GM18526 (cell line): ENCODE results near the gene PRPF19.

Experiments
- POLR2A ChIP-seq: IDR thresholded peaks from 3 replicates; pipeline ENCODE4 v1.6.1; 2011; ENCODE audit not compliant: insufficient read length; ENCODE audit errors: extremely low read depth

PRPF19 gene

GRCh38 chr11:60867871-60868681 lies 38.3 kb downstream of the PRPF19 start:
- TF ChIP-seq POLR2A = no peak

DNA sequence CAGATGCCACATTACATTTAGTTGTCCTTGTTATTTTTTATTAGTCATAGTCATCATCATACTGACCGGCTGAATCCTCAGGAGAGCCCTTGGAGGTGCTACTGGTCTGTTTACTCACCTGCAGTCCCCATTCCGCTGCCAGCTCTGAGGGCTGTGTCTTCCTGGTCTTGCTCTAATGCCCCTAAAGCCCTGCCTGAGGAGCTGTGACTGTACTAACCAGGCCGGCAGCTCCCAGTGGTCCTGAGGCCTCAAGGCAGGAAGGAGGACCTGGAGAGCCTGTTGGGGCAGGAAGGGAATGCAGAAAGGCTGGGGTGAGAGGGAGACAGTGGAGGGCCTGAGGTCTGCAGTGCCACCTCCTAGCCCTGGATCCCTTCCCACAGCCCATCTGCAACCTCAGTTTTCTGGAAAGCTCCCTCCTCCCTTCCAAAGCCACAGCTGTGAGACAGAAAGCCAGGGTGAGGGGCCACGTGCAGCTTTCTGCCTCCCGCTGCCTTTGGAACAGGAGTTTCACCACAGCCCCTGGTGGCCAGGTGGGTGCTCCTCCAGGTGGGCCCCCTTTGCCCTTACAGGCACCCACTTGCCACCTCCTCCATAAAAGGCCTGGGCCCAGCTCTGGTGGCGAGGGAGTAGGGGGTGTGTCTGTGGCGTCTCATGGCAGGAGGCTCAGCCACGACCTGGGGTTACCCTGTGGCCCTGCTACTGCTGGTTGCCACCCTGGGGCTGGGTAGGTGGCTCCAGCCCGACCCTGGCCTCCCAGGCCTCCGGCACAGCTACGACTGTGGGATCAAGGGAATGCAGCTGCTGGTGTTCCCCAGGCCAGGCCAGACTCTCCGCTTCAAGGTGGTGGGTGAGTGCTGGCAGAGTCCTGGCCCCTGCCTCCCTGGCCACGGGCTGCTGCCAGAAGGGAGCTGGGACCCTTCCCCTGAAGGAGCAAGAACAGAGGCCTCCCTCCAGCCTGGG lies 39.2 kb downstream of the PRPF19 start, which contains the start of gene ZP1:
Gene ZP1 (plus strand): TSS at position 632 of the 960 bp plus-strand sequence. CDS start 20 bp downstream, at position 652.
- no peak for TF ChIP-seq POLR2A

DNA sequence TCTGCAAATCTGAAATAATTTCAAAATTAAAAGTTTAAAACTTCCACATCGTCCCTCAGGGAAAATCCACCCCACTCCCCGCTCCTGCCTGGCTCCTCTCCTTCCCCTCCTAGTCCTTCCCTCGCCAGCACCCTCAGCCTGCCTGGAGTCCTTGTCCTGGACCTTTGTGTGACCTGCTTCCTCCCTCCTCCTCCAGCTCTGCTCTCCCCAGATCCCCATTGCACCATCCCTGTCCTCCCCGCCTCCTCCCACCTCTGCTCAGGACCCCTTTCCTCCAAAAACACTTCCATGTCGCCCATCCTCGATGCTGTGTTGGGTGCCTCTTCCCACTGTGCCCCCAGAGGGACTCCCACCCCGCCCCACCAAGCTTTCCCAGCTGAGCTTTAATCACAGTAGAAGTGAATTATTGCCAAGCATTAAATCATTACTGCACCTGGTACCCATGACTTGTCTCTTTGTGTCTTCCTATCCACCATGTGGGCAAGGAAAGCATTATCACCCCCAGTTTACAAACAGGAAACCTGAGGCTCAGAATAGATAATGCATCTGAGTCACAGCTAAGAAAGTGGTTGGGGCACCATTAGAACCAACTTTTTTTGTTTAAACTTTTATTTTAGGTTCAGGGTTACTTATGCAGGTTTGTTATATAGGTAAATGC lies 41.4 kb downstream of the PRPF19 start:
- TF ChIP-seq POLR2A = no peak

GRCh38 chr11:60863550-60864521 lies 42.5 kb downstream of the PRPF19 start:
- no peak for TF ChIP-seq POLR2A

DNA sequence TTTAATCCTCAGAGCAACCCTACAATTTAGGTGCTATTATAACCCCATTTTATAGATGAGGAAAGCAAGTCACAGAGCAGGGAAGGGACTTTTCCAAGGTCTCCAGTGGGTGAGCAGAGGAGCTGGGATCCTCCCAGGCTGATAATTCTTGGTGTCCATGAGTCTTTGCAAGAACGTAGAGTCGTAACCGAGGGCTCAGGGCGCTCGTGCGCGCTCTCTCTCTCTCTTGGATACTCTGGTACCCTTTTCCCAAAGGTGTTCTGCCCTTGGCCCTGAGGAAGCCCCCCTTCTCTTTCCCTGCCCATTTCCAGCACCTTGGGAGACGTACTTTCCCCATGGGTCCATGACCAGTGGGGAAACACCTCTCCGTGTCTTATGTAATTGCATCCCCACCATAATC lies 44.2 kb downstream of the PRPF19 start:
- TF ChIP-seq POLR2A = no peak

DNA sequence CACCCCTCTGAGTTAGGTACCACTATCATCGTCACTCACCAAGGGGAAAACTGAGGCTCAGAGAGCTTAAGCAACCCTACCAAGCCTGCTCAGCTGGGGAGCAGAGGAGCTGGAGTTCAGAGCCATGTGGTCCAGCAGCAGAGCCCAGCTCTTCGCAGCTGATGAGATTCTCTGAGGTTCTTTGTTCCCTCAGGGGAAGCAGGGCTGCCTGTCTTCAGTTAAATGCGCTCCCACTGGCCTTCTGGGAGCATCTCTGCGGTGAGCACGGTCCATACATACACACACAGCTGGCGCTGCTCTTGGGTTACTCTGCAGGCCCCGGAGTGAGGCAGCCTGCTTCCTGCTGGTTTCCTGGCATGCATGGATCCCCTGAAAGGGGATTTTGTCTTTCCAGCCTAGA lies 45.4 kb downstream of the PRPF19 start:
- TF ChIP-seq POLR2A = no peak

GRCh38 chr11:60859616-60860250 lies 46.7 kb downstream of the PRPF19 start:
- no peak for TF ChIP-seq POLR2A

DNA sequence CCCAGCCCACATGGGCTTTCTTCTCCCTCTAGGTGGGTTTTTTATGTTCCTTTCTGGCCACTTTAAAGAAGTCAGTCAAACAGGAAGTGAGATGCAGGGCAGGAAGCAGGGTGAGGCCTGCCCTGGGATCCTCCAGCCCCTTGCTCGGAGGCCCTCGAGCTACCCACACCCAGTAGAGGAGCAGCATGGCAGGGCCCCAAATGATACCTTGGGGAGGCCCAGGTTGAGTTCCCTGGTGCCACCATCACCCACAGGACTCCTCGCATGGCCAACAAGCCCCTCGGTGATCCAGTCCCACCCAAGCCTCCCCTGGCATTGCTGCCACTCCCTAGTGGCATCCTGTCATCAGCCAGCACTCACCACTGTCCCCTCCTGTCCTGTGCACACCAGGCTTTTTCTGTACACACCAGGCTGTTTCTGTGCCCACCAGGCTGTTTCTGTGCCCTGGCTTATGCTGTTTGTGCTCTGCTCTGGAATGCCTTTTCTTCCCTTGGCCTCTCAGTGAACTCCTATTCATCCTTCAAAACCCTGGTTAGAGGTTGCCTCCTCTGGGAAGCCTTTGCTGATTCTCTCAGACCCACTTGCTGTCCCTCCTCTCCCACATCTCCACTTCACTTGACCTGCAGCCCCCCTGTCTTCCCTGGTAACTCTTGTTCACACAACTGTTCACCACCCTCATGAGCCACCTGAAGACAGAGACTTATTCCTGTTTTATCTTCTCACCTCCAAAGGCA lies 47.5 kb downstream of the PRPF19 start:
- TF ChIP-seq POLR2A = no peak

- no peak for TF ChIP-seq POLR2A
These were observed 48.1 kb downstream of the PRPF19 start for GRCh38 chr11:60858236-60858635.

- TF ChIP-seq POLR2A = no peak
These were observed 48.8 kb downstream of the PRPF19 start for GRCh38 chr11:60857378-60858232.

GRCh38 chr11:60855726-60856633 lies 50.4 kb downstream of the PRPF19 start, which contains the start of gene PTGDR2:
TSS of gene PTGDR2 (minus strand) at chr11:60855950. CDS start at chr11:60853722, 2,228 bp downstream.
- no peak for TF ChIP-seq POLR2A
